Measurements from ENCODE around the gene SLC48A1.

The SLC48A1 gene

DNA sequence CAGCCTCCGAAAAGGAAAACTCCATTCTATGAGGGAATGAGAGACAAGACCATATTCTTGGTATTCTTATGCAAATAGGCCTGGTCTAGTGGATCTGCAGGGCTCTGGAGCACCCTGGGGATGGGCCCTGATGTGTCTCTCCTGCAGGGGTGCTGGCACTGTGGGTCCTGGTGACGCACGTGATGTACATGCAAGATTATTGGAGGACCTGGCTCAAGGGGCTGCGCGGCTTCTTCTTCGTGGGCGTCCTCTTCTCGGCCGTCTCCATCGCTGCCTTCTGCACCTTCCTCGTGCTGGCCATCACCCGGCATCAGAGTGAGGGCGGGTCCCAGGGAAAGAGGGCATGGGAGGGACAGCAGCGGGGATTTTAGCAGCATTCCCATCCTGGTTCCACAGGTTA lies 5.8 kb downstream of the SLC48A1 start:
- DNase-seq = no peak

DNA sequence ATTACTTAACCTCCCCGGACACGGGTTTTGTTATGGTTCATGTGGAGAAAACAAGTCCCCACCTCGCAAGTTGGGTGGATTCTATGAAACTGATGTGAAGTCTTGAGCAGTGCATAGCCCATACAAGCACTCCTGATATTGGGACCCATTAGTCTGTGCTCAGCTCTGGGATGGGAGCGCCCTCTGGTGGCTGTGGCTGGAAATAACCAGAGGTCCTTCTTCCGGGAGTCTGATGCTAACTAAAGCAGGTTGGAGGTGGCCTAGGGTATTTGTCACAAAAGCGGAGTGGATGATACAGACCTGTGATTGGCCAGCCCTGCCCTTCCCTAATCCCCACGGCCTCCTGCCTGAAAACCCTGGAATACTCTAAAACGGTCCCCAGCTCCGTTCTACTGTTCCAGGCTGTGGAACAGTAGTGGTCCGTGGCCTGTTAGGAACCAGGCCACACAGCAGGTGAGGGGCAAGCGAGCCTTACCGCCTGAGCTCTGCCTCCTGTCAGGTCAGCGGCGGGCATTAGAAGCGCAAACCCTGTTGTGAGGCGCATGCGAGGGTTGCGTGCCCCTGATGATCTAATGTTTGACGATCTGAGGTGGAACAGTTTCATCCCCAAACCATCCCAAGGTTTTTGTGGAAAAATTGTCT lies 6.4 kb downstream of the SLC48A1 start:
- peak; percentile 94 for DNase-seq

DNA sequence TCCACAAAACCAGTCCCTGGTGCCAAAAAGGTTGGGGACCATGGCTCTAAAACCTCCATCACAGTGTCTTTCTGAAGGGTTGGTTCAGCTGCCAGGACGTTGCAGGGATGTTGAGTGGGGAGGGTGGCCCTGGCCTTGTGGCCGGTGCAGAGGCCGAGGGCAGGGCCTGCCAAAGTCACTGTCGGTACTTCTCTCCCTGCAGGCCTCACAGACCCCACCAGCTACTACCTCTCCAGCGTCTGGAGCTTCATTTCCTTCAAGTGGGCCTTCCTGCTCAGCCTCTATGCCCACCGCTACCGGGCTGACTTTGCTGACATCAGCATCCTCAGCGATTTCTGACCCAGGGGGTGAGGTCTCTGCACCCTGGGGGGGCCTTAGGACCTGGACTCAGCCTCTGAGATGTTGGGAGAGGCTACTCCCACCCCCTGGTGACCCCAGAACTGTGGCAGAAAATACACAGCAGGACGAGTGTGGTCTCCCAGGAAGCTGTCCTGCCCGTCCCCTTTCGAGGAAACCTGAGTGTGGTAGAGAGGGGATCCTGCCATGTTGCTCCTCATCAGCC lies 7.0 kb downstream of the SLC48A1 start:
- DNase-seq = no peak

DNA sequence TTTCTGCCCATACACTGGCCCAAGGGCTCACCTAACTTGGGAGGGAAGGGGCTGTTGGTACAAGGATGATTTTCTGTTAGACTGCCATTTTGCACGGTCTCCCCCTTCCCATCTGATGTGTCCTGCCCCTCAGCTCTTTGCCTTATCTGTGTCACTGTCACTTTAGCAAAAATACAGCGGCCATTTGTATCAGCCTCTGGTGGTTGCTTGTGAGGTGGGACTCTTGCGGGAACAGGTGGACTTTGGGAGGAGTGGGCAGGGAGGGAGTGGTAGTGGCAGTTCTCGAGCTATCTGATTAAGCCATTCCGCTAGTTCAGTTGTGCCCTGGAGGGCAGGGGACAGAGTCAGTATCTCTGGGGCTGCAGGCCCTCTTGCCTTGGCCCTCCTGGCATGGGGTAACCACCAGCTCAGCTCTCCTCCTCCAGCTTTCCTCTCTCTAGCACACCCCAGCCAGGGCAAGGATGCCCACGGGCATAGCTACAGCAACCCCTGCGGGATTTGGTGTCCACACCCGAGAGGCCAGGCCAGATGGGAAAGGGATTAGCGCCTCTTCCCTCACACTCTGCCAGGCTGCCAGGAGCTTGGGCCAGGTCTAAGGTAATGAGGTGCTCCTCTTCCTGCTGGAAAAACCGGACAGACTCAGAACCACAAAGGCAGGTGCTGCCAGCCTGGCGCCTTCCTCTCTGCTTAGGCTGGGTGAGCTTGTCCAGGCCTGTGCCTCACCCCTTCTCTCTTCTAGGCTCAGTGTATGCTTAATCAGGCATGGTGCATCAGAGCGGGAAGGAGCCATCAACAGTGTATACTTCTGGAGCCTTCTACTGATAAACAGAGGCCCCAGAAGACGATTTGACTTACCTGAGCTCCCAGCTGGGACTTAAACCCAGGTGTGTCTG lies 8.7 kb downstream of the SLC48A1 start:
- DNase-seq = no peak

DNA sequence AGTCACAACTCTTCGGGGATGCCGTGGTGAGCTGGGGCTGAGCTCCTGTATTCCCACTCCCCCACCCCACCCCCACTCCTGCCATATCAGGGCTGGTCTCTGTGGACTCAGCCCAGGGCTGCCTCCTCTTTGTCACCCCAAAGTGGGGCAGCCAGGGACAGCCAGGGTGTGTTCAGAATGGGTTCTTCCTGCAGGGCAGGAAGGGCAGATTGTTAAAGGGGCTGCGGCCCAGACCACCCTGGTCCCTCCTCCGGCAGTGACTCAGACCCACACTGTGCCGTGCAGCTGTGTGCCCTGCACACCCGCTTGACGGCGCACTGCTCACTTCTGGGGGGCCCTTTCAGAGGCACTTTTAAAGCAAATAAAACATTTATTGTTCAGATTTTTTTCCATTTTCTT lies 9.3 kb downstream of the SLC48A1 start:
- DNase-seq = no peak

DNA sequence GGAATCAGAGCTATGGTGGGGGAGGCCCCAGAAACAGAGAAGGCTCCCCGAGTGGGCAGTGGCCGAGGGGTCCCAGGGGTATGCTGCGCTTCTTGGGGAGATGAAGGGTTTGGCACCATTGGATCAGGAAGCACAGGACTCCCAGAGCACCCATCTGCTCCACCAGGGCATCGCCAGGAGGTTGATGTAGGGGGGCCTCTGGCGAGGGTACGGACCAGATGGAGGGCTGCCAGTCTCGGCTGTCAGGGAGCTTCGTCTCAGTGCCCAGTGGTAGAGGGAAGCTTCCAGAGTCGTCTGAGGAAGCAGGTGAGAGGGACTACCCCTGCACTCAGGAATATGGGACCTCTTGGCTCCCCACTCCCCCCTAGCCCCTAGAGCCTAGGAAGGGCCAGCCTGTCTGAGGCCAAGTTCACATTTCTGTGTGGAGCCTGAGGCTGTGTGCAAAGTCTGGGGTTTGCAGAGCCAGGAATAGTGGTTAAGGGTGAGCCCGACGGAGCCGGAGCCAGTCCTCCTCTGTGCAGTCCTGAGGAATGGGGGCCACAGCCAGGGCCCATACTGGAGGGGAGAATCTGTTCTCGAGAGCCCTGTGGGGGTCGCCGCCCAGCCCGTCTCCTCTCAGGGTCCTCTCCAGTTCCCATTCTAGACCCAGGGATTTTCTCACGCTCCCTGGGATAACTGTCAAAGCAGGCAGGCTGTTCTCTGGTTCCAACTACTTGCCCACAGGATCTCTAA lies 10.2 kb downstream of the SLC48A1 start:
- DNase-seq = no peak

DNA sequence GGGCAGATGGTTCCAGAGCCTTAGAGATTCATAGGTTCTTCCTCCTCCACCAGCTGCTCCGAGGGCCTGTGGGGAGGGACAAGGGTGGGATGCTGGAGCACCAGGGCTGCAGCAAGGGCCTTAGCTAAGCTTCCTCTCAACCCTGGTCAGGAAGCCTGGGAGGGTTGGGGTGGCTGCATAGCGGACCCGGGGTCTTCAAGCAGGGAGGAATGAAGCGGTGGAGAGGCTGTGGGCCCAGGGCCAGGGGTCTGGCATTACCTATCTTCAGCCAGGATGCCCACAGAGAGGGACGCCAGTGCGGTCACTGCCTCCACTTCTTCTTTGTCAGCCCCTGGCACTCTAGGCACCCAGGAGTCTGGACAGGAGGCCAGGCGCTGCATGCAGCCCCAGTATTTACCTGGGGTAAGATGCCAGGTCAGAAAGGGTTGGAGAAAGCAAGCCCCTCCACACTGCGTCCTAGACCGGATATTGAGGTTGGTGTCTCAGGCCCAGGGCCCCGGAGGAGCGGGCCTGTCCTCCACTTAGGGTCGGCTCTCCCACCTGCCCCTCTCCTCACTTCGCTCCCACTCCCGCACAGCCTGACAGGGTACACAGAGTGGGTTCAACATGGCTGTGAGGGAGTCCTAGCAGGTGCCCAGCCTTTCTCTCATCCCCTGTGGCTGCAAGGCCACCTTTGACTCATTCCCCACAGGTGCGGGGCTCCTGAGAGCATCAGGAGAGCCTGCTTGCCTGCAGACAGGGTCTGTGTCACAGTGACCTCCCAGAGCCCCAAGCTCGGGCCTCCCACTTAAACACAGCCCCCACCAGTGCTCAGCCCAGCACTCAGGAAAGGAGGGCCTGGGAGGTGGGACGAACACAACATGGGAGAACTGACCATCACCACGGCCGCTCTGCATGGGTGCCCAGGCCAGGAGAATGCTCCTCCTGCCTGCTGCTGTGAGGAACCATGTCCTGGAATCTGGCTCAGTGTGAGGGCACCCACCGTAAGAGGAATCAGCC lies 11.1 kb downstream of the SLC48A1 start:
- no peak for DNase-seq

DNA sequence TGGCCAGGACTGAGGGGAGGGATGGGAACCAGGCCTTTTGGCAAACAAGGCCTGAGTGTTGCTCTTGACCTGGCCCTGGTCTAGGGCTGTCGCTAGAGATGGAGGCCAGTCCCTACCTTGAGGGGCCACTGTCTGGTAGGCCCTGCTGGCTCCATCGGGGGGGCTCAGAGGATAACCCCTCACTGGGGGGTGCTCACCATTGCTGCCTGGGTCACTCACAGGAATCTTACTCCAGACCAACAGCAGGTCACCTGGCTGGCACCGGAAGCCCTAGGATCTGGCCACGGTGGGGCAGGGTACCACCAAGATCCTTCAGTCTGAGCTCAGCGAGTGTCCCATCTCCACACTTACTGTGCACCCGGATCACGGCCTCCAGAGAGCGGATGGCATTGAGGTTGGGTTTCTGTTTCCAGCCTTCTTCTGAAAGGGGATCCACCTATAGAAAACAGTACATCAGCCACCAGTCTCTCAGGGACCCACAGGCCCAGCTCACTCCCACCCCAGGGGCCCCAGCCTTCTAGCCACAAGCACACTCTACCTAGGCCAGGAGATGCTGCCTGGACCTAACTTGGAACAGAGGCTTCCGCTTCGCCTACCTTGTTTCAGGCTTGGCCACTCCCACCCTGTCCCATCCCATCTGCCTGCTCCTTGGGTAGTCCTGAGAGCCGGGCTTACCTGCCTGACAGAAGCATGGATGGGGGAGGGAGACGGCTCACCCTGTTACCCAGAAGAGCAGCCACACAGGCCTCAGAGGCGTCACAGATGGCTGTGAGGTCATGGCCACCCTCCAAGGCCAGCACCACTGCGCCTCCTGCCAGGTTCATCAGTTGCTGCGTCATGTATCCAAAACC lies 12.2 kb downstream of the SLC48A1 start:
- no peak for DNase-seq

DNA sequence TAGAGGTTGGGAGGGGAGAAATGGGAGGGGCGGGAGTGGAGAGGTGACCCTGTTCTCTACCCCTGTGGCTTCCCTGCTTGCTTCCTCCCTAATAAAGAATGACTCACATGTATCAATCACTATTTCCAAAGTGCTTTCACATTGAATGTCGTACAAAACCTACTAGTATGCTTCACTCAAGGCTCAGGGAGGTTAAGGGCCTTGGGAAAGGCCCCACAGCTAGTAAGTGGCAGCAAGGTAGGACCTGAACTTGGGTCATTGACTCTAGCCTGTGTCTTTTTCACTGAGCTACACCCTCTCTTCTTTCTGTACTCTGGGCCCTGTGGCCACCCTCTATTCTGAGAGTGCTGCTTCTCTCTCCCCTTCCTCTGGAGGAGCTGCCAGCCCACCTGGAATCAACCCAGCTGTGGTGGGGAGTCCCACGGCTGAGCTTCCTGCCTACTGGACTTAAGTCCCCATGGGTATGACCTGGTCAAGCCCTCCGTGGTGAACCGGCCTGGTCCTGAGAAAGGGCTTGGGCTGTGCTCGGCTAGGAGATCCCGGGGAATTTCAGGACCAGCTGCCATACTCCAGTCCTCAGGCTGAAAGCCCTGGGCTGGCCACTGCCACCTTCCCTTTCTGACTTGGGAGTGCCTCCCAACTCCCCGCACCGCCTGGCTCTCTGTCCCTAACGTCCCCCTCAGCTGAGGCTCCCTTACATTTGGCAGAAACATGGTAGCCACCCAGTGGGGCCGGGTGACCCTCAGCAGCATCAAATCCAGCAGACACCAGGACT lies 13.0 kb downstream of the SLC48A1 start:
- no peak for DNase-seq

DNA sequence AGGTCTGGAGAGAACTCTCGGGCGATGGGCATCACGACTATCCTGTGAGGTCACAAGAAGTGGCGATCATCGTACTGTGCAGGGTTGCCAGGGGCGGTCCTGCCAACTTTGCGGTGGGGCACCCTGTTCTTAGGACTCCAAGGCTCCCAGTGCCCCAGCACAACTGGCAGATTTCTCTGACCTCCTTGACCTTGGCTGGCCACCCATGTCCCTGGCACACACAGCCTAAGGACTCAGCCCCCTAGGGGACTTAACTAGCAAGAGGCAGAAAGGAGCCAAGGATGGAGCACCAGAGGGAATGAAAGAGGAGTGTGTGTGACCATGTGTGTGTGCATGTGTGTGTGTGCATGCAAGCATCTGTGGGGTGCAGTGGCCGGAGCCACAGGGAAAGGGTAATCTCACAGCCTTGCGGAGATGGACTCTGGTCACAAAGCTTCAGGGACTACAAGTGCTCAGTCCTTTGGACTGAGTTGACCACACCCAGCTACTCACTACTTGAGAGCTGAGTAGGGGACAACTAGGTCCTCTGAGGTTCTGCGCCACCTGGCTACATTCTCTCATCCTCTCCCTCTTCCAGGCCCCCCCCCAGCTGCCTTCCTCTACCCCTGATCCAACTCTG lies 13.7 kb downstream of the SLC48A1 start:
- no peak for DNase-seq

DNA sequence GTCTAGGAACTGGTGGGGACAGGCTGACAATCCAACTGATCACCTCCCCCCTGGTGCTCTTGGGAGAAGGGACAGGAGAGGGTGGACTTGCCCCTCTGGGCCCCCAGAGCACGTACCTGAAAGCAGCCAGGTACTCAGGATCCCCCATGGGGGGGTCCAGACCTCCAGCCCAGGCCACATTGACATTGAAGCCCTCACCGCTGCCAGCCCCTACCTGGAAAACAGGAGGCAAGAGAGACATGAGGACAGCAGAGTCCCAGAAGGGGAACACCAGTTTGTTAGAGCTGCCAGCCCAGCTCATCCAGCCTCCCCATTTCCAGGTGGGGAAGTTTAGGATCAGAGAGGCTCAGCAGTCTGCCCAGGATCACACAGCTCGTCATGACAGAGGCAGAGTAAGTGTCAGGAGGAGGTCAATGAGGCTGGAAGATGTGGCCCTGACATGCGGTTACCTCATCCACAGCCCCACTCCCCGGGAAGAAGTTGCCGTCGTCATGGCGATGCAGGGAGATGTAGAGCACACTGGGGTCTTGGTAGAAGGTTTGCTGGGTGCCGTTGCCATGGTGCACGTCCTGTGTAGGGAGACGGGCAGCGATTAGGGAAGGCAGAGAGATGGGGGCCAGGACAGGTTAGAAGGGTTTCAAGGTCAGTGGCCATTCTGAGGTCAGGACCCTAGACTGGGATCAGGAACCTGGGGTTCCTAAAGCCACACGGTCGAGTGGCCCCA lies 14.7 kb downstream of the SLC48A1 start:
- DNase-seq = no peak

DNA sequence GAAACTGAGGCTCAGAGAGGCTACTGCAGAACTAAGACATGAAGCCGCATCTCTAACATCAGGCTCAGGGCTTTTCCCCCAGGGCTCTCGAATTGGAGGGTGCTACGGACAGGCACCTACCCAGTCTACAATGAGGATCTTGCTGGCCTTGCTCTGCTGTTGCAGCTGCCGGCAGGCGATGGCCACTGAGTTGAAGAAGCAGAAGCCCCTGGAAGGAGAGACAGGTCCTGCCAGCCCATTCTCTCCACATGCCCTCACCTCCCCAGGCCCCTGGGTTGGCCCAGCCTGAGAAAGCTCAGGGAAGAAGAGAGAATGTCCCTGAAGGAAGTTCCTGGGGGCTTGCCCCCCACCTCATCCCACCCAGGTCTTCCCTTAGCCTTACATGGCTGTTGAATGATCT lies 16.1 kb downstream of the SLC48A1 start:
- no peak for DNase-seq

DNA sequence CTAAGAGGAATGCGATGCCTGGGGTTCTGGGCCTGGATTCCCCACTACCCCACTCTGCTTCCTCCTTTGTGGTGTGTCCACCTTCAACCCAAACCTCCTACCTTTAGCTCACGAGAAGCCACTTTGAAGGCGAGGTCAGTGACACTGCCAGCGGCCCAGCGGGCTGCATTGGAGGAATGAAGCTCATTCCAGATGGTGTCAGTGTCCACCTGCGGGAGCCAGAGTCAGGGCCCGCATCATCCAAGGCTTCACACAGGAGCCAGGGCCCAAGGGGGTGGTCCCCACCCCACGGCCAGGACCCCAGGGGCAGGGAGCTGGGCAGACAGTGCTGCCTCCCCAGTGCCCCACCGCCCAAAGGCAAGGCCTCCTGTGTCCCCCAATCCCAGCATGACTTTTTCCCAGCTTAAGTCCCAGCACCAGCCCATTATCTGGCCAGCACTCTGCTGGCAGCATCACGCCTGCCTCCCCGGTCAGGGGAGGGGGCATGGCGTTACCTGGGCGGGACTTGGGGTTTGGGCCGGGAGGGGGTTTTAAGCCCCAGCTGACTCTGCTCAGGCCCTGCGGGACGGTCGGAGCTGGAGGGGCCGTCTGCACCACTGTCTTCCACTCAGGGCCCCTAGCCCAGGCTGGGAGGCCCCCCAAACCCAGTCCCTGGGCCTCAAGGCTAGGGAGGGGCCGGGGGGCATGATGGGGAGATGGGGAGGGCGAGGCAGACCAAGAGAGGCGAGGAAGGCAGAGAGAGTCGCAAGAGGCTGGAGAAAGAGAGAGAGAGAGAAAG lies 16.9 kb downstream of the SLC48A1 start:
- DNase-seq = no peak

DNA sequence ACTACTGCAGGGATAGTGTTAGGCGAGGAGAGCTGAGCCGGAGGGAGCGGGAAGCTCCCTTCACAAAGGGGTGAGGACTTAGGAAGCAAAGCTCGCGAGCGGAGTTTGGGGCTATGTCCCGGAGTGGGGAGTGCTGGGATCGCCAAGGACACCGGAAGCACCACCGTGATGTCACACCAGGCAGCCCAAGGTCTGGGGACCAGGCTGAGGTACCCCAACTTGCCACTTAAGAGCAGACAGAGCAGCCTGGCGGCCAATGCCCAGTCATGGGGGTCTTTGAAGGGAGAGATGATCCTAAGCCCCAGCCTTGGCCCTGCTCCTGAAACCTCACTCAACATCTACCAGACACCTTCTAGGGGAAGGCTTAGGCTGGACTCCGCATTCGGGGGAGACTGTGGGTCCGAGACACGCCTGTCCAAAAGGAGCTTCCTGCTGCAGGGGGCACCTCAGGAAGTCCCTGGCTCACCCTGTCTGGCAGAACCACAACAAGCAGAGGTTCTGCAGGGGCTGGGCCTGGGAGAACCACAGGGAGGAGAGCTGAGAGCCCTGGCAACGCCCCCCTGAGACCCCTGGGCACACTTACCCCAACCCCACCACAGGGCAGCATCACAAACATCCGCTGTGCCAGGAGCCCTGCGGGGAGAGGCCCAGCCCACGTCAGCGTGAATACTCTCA lies 17.8 kb downstream of the SLC48A1 start:
- no peak for DNase-seq

DNA sequence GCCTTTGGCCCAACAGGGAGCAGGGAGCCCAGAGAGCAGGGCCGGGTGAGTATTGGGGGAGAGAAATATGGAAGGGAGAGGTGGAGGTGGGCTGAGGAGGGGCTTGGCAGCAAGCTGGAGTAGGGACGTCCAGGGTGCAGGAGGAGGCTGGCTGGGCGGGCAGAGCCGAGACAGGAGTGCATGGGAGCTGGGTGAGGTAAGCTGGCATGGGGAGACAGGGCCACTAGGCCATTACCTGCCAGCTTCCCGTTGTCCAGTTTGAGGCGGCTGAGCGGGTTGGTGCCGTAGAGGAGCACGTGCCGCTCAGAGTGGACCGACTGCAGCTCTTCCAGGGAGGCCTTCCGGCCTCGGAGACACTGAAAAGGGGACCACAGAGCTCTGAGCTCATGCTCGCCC lies 18.3 kb downstream of the SLC48A1 start:
- DNase-seq = no peak

DNA sequence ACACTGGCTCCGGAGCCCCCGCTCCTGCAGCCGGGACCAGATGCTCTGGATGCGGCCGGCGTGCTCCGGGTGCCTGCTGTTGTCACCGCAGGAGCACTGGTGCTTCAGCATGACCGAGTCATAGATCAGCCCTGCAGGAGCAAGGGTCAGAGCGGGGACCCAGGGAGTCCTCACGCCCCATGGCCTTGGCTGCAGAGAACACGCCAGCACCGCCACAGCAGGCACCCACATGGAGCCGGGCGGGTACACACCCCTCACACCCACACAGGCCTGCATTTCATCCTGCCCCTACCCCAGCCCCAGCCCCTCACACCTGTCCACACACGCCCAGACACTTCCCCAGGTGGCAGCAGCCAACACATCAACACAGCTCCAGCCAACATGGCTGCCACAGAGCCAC lies 18.8 kb downstream of the SLC48A1 start:
- DNase-seq = no peak

DNA sequence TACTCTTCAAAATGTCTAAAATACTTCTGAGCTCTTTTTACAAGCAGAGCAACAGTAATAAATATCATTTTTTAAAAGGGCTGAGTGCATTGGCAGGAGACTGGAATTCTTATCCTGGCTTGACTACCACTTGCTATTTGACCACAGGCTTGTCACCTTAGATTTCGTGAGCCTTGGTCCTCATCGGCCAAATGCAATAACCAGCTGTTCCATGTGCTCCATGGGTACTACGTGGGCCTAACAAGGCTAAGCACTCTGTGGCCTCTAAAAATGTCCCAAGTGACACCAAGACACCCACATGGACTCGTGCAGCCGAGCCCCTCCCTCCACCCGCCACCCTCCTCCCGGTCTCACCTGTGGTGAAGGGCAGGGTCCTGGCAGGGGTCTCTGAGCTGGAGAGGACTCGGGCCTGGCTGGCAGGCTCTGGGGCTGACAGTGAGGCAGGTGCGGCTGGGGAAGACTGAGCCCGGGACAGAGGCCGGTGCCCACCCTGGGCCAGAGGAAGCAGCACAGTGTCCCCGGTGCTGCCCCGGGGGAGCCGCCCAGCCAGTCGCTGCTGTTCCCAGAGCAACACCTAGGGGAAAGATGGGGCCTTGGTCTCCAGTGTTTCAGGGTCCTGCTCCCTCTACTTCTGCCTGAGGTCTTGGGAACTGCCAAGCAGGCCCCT lies 20.1 kb downstream of the SLC48A1 start:
- no peak for DNase-seq
